SK-N-SH (cell line): ENCODE measurements around the gene PDK2. TPM values are rescaled to one million over a fixed set of nuclear protein-coding genes. Genes with fewer than 3 reads are reported as not detected.

Experiments
- CTCF ChIA-PET: fragments of 300-600, 350-600 bp; formaldehyde crosslinking; extraction: SDS; loops from one replicate; lab custom pipeline; 2021; lab: Yijun Ruan, JAX
- POLR2A ChIA-PET: fragments of 350-600 bp; sonication (Branson Sonifier 250); formaldehyde crosslinking; extraction: SDS; loops from one replicate; lab custom pipeline; 2020; ENCODE audit warnings: antibody characterized with exemption, inconsistent platforms; lab: Yijun Ruan, JAX
- DNase-seq: peaks from one replicate; pipeline ENCODE4 v3.0.0; 2012
- H2AFZ ChIP-seq: fragments of 200-600 bp; sonication (generic); 2 replicates; pipeline ENCODE4 v1.8.1; 2016; ENCODE audit warnings: antibody characterized with exemption, mild to moderate bottlenecking, low read depth
- H3F3A ChIP-seq: fragments of 200-600 bp; sonication (generic); replicated peaks from 2 replicates; pipeline ENCODE3; 2016; ENCODE audit warnings: antibody characterized with exemption, mild to moderate bottlenecking; ENCODE audit not compliant: insufficient read depth
- H3K27ac ChIP-seq, 2 experiments: fragments of 200-500 bp in 1 of 2; fragments of 200-600 bp in 1 of 2; sonication (Bioruptor generic) in 1 of 2; sonication (generic), shearing (Covaris generic) in 1 of 2; 2 replicates each; pipeline versions ENCODE4 v1.5.1 to v1.6.1; 2014 to 2016; ENCODE audit warnings: low read depth in 2 of 2, inconsistent platforms in 1 of 2, low read length in 1 of 2, mild to moderate bottlenecking in 1 of 2, mixed read lengths in 1 of 2
- H3K27me3 ChIP-seq: fragments of 200-600 bp; sonication (generic), shearing (Covaris generic); 2 replicates; pipeline ENCODE4 v1.6.1; 2016; ENCODE audit warnings: mixed run types; ENCODE audit not compliant: insufficient read depth
- H3K36me3 ChIP-seq, 2 experiments: fragments of 200-500 bp in 1 of 2; fragments of 200-600 bp in 1 of 2; sonication (Bioruptor generic) in 1 of 2; sonication (generic) in 1 of 2; replicated peaks in 1 of 2; 2 replicates each; pipeline versions ENCODE3 to v1.5.1; 2014 to 2016; ENCODE audit warnings: low read length in 1 of 2, mild to moderate bottlenecking in 1 of 2; ENCODE audit not compliant: insufficient read depth in 2 of 2, control insufficient read depth in 1 of 2
- H3K4me1 ChIP-seq, 2 experiments: fragments of 200-500 bp in 1 of 2; fragments of 200-600 bp in 1 of 2; sonication (Bioruptor generic) in 1 of 2; sonication (generic), shearing (Covaris generic) in 1 of 2; 2 replicates each; pipeline versions ENCODE4 v1.5.1 to v1.6.1; 2014 to 2016; ENCODE audit warnings: low read depth in 1 of 2, low read length in 1 of 2, mixed run types in 1 of 2; ENCODE audit not compliant: insufficient read depth in 2 of 2, control insufficient read depth in 1 of 2
- H3K4me2 ChIP-seq: fragments of 200-600 bp; sonication (generic), shearing (Covaris generic); 2 replicates; pipeline ENCODE4 v1.6.1; 2017; ENCODE audit warnings: mixed run types
- H3K4me3 ChIP-seq, 2 experiments: fragments of 200-500 bp in 1 of 2; fragments of 200-600 bp in 1 of 2; sonication (Bioruptor generic) in 1 of 2; sonication (generic), shearing (Covaris generic) in 1 of 2; 2 replicates each; pipeline versions ENCODE4 v1.5.1 to v1.8.1; 2014 to 2016; ENCODE audit warnings: low read depth in 2 of 2, inconsistent platforms in 1 of 2, low read length in 1 of 2, mild to moderate bottlenecking in 1 of 2, mixed read lengths in 1 of 2, moderate library complexity in 1 of 2
- H3K79me2 ChIP-seq: fragments of 200-600 bp; sonication (generic); 2 replicates; pipeline ENCODE4 v1.8.1; 2017; ENCODE audit warnings: mild to moderate bottlenecking; ENCODE audit not compliant: insufficient read depth
- H3K9ac ChIP-seq: fragments of 200-600 bp; sonication (generic); 2 replicates; pipeline ENCODE4 v1.6.1; 2017; ENCODE audit warnings: mixed run types
- H3K9me2 ChIP-seq: fragments of 200-600 bp; sonication (generic); 2 replicates; pipeline ENCODE4 v1.6.1; 2017; ENCODE audit warnings: mixed run types
- H3K9me3 ChIP-seq: fragments of 200-600 bp; sonication (generic); 2 replicates; pipeline ENCODE4 v1.6.1; 2017; ENCODE audit warnings: mixed run types, mild to moderate bottlenecking, moderate library complexity
- H4K20me1 ChIP-seq: fragments of 200-600 bp; sonication (generic); 2 replicates; pipeline ENCODE4 v1.6.1; 2017; ENCODE audit warnings: mild to moderate bottlenecking, mixed run types; ENCODE audit not compliant: insufficient read depth
- CHD2 ChIP-seq: fragments of 150-350 bp; IDR thresholded peaks from 2 replicates; pipeline ENCODE4 v1.6.1; 2018; ENCODE audit warnings: low read length; ENCODE audit not compliant: partially characterized antibody
- ELF1 ChIP-seq: IDR thresholded peaks from 2 replicates; pipeline ENCODE4 v1.4.0; 2012
- FOXM1 ChIP-seq: IDR thresholded peaks from 2 replicates; pipeline ENCODE4 v1.4.0; 2012; ENCODE audit warnings: low read depth, mild to moderate bottlenecking
- JUND ChIP-seq: IDR thresholded peaks from 2 replicates; pipeline ENCODE4 v1.4.0; 2012
- MEF2A ChIP-seq: IDR thresholded peaks from 2 replicates; pipeline ENCODE4 v1.4.0; 2012; ENCODE audit warnings: low read depth, borderline replicate concordance
- MXI1 ChIP-seq: IDR thresholded peaks from 2 replicates; pipeline ENCODE4 v1.6.1; 2012; ENCODE audit warnings: mild to moderate bottlenecking, low read depth, low read length, improper control_type of control experiment
- RAD21 ChIP-seq: IDR thresholded peaks from 2 replicates; pipeline ENCODE4 v1.6.1; 2012; ENCODE audit warnings: mild to moderate bottlenecking, low read length
- REST ChIP-seq: IDR thresholded peaks from 2 replicates; pipeline ENCODE4 v1.6.1; 2012; ENCODE audit warnings: mild to moderate bottlenecking, low read depth, low read length, moderate library complexity
- RXRA ChIP-seq: IDR thresholded peaks from 2 replicates; pipeline ENCODE4 v1.4.0; 2012; ENCODE audit warnings: low read depth, mild to moderate bottlenecking, borderline replicate concordance
- SIN3A ChIP-seq: IDR thresholded peaks from 2 replicates; pipeline ENCODE4 v1.6.1; 2012; ENCODE audit warnings: low read depth, mild to moderate bottlenecking, low read length, moderate library complexity, borderline replicate concordance
- SMC3 ChIP-seq: IDR thresholded peaks from 2 replicates; pipeline ENCODE4 v1.6.1; 2012; ENCODE audit warnings: low read depth, low read length, improper control_type of control experiment
- TAF1 ChIP-seq: IDR thresholded peaks from 2 replicates; pipeline ENCODE4 v1.6.1; 2012; ENCODE audit warnings: low read depth, mild to moderate bottlenecking, low read length, moderate library complexity, borderline replicate concordance
- TCF12 ChIP-seq: IDR thresholded peaks from 2 replicates; pipeline ENCODE4 v1.4.0; 2012
- TEAD4 ChIP-seq: IDR thresholded peaks from 2 replicates; pipeline ENCODE4 v1.4.0; 2012; ENCODE audit warnings: mild to moderate bottlenecking, borderline replicate concordance; ENCODE audit not compliant: insufficient read depth
- USF1 ChIP-seq: IDR thresholded peaks from 2 replicates; pipeline ENCODE4 v1.4.0; 2012; ENCODE audit warnings: low read depth, borderline replicate concordance
- YY1 ChIP-seq: IDR thresholded peaks from 2 replicates; pipeline ENCODE4 v1.4.0; 2012; ENCODE audit warnings: low read depth, mild to moderate bottlenecking
- ZBTB33 ChIP-seq: IDR thresholded peaks from 2 replicates; pipeline ENCODE4 v1.4.0; 2012; ENCODE audit warnings: low read depth, borderline replicate concordance
- WGBS: methylation state at CpG from one replicate; pipeline ENCODE4 v1.1.6; 2017; ENCODE audit warnings: low lambda C conversion rate; 5-methylcytosine and 5-hydroxymethylcytosine counted together
- polyA plus RNA-seq, 3 experiments: library from polyadenylated mRNA; depleted of rRNA; stranded (reverse); fragments of >200 nt; gene quantifications; 2 replicates each; pipeline ENCODE4 v1.2.3, GENCODE V29; 2012

Gene PDK2
- polyA plus RNA-seq, 1 of the 3 experiments (the other 2 are of a cell fraction): 124 TPM

- POLR2A ChIA-PET: no interaction called here
- no peak overlapping the region for H3K27ac ChIP-seq
- TF ChIP-seq JUND (no peak), TCF12 (no peak), SMC3 (no peak), FOXM1 (no peak), MEF2A (no peak), CHD2 (no peak), RAD21 (no peak), REST (no peak), USF1 (no peak), YY1 (no peak), SIN3A (no peak), ELF1 (no peak), RXRA (no peak), TEAD4 (no peak), MXI1 (no peak), ZBTB33 (no peak), TAF1 (no peak)
- TF ChIP-seq, all 33 proteins: peak for 0
- no peaks in the 10 kb centered on the region for H3K79me2 ChIP-seq
- no peak overlapping the region for H3K4me3 ChIP-seq
- H3K4me1 ChIP-seq: peaks cover 3 to 42% of the 10 kb centered on the region in 2 experiments; a peak in 1 of 4 replicates
- no peaks in the 10 kb centered on the region for H3K27me3 ChIP-seq
- H4K20me1 ChIP-seq: peaks cover 9% of the 10 kb centered on the region
- H3K9ac ChIP-seq: no peak overlapping the region
- no peaks in the 10 kb centered on the region for H3K9me3 ChIP-seq
- CTCF ChIA-PET: interaction anchor here (1.4 to 15.0 kb wide), 8 partner anchors 11 to 198 kb away, joined by 3 to 297 read pairs (median 18); partner anchors contain the start of gene COL1A1
- H2AFZ ChIP-seq: no peak overlapping the region
- no peaks in the 10 kb centered on the region for H3K9me2 ChIP-seq
- no peak for DNase-seq
- H3K36me3 ChIP-seq: peaks cover 0 to 17% of the 10 kb centered on the region in 2 experiments
- H3K4me2 ChIP-seq: no peak overlapping the region
- H3F3A ChIP-seq: peaks cover 23% of the 10 kb centered on the region
- 76% methylated on average over 4 of the region's 4 CpGs for WGBS
These were observed 3.4 kb downstream of the PDK2 start for GRCh38 chr17:50098583-50098982.
